Endodermal cell (in vitro differentiated cells): Measurements from ENCODE around the gene PDE3A. TPM values are rescaled to one million over a fixed set of nuclear protein-coding genes. Genes with fewer than 3 reads are reported as not detected.
A peak's percentile ranks its signal among the peaks of the same experiment; 100 is the strongest.

Experiments
- DNase-seq: peaks from one replicate; pipeline ENCODE4 v3.0.0-alpha.2; 2017
- H3K27ac ChIP-seq: 2 replicates; pipeline ENCODE4 v1.5.1; 2013; ENCODE audit warnings: mild to moderate bottlenecking, low read depth, low read length, moderate library complexity
- H3K27me3 ChIP-seq: 2 replicates; pipeline ENCODE4 v1.6.1; 2013; ENCODE audit warnings: mild to moderate bottlenecking, low read length, moderate library complexity; ENCODE audit not compliant: insufficient read depth, control insufficient read depth, poor library complexity, severe bottlenecking
- H3K36me3 ChIP-seq: 2 replicates; pipeline ENCODE4 v1.7.0; 2013; ENCODE audit warnings: mild to moderate bottlenecking, low read length, moderate library complexity; ENCODE audit not compliant: control insufficient read depth, insufficient read depth
- H3K4me1 ChIP-seq: one replicate; pipeline ENCODE4 v1.7.0; 2013; ENCODE audit warnings: low read length; ENCODE audit not compliant: control insufficient read depth, insufficient read depth
- H3K4me3 ChIP-seq: 2 replicates; pipeline ENCODE4 v1.5.1; 2013; ENCODE audit warnings: mild to moderate bottlenecking, low read length, moderate library complexity
- H3K9ac ChIP-seq: 2 replicates; pipeline ENCODE4 v1.6.1; 2013; ENCODE audit warnings: mild to moderate bottlenecking, low read length, moderate library complexity; ENCODE audit not compliant: poor library complexity, severe bottlenecking; ENCODE audit errors: extremely low read depth
- H3K9me3 ChIP-seq: 2 replicates; pipeline ENCODE4 v1.6.1; 2013; ENCODE audit warnings: mild to moderate bottlenecking, low read length, moderate library complexity; ENCODE audit not compliant: control insufficient read depth
- H3K27ac Mint-ChIP-seq: 2 replicates; pipeline ENCODE4 v1.8.0; 2020; ENCODE audit warnings: mixed read lengths
- H3K27me3 Mint-ChIP-seq: 2 replicates; pipeline ENCODE4 v1.8.0; 2021; ENCODE audit warnings: mild to moderate bottlenecking, mixed read lengths; ENCODE audit not compliant: insufficient read depth
- H3K36me3 Mint-ChIP-seq: 2 replicates; pipeline ENCODE4 v1.8.0; 2020; ENCODE audit warnings: low read depth, mixed read lengths
- H3K4me1 Mint-ChIP-seq: 2 replicates; pipeline ENCODE4 v1.8.0; 2020; ENCODE audit warnings: mixed read lengths
- H3K4me3 Mint-ChIP-seq: 2 replicates; pipeline ENCODE4 v1.8.0; 2020; ENCODE audit warnings: mild to moderate bottlenecking, moderate library complexity, mixed read lengths
- H3K9me3 Mint-ChIP-seq: 2 replicates; pipeline ENCODE4 v1.8.0; 2020; ENCODE audit warnings: mild to moderate bottlenecking, mixed read lengths
- WGBS, 2 experiments: methylation state at CpG; one replicate each; pipeline versions ENCODE4 v1.1.5 to v1.1.7; 2013; ENCODE audit warnings: missing lambda C conversion rate in 2 of 2, mixed read lengths in 1 of 2; ENCODE audit not compliant: insufficient coverage in 1 of 2, insufficient read length in 1 of 2; 5-methylcytosine and 5-hydroxymethylcytosine counted together
- total RNA-seq, 2 donors: library from RNA; stranded (reverse); fragmentation: NEBNext Ultra II Directional in 1 of 2; extraction: Animal tissue kit (Norgen Biotek cat#: 25700) in 1 of 2; gene quantifications; 2 replicates in 1 of 2; 3 replicates in 1 of 2; pipeline ENCODE4 v1.2.1, GENCODE V29; 2021
- TF ChIP-seq, protein P1 (sequence below): fragments of 200-600 bp; sonication (generic); conservative IDR thresholded peaks from 2 replicates; pipeline ENCODE4 v1.5.0; 2021; ENCODE audit warnings: antibody characterized with exemption, mild to moderate bottlenecking

Gene PDE3A
- total RNA-seq, 2 donors from 2014 or later = 0.62 to 1.8 TPM

DNA sequence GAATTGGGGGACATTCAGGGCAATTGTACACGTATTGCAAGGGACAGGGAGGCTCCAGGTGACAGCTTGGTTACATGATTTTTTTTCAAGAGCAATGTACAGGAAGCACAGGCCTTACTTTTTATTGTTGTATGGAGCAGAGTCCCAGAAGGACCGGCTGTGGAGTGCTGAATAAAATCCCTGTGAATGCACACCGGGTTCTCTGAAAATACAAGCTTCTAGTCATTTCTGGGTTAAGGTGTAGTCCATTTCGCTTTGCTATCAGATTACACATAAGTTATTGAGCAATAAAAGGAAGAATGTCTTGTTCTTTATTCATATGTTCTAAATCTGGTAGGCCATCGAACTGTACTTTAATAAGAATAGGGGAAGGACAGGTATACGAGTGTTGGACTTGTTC is 52.2 kb downstream of the PDE3A start:
- Mint-ChIP-seq H3K4me1 (peaks cover 11% of the 10 kb centered on the region), H3K9me3 (no peaks in the 10 kb centered on the region), H3K4me3 (no peak overlapping the region), H3K36me3 (no peaks in the 10 kb centered on the region), H3K27me3 (no peaks in the 10 kb centered on the region), H3K27ac (no peak overlapping the region)
- no peaks in the 10 kb centered on the region for H3K4me1 ChIP-seq
- 95 to 96% methylated on average over 5 to 6 of the region's 6 CpGs for WGBS, 2 experiments
- H3K9ac ChIP-seq = no peak overlapping the region
- H3K36me3 ChIP-seq = no peaks in the 10 kb centered on the region
- H3K4me3 ChIP-seq = no peak overlapping the region
- H3K9me3 ChIP-seq = no peaks in the 10 kb centered on the region
- H3K27me3 ChIP-seq = no peaks in the 10 kb centered on the region
- no peak for DNase-seq
- TF ChIP-seq, protein P1, sequence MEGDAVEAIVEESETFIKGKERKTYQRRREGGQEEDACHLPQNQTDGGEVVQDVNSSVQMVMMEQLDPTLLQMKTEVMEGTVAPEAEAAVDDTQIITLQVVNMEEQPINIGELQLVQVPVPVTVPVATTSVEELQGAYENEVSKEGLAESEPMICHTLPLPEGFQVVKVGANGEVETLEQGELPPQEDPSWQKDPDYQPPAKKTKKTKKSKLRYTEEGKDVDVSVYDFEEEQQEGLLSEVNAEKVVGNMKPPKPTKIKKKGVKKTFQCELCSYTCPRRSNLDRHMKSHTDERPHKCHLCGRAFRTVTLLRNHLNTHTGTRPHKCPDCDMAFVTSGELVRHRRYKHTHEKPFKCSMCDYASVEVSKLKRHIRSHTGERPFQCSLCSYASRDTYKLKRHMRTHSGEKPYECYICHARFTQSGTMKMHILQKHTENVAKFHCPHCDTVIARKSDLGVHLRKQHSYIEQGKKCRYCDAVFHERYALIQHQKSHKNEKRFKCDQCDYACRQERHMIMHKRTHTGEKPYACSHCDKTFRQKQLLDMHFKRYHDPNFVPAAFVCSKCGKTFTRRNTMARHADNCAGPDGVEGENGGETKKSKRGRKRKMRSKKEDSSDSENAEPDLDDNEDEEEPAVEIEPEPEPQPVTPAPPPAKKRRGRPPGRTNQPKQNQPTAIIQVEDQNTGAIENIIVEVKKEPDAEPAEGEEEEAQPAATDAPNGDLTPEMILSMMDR = no peak
- no peak overlapping the region for H3K27ac ChIP-seq

DNA sequence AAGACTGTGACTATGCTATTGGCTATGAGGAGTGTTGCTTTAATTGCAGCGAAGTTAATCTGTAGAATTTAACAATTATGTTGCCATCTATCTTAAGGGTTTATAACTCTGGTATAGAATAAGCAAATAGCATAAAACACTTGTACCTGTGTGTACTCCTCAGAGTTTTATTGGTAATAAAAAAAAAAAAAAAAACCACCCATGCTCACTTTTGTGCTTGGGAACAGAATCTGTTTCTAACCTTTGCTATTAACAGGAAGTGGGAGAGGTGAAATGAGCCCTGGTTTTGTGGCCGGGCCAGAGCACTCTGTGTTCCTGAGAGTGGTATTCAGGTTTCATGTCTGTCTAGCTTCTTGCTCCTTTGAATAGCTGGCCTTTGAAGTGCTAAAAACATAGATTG is 53.1 kb downstream of the PDE3A start:
- 73 to 86% methylated on average over 1 to 2 of the region's 2 CpGs for WGBS, 2 experiments
- Mint-ChIP-seq H3K9me3 (no peaks in the 10 kb centered on the region), H3K27me3 (no peaks in the 10 kb centered on the region), H3K27ac (peak overlapping the region; percentile 28), H3K4me1 (peaks cover 11% of the 10 kb centered on the region), H3K36me3 (no peaks in the 10 kb centered on the region), H3K4me3 (no peak overlapping the region)
- Histone ChIP-seq H3K27ac (no peak overlapping the region), H3K4me3 (no peak overlapping the region), H3K27me3 (no peaks in the 10 kb centered on the region), H3K9ac (no peak overlapping the region), H3K36me3 (no peaks in the 10 kb centered on the region), H3K4me1 (no peaks in the 10 kb centered on the region), H3K9me3 (no peaks in the 10 kb centered on the region)
- DNase-seq = peak; percentile 39
- TF ChIP-seq, protein P1 = no peak

DNA sequence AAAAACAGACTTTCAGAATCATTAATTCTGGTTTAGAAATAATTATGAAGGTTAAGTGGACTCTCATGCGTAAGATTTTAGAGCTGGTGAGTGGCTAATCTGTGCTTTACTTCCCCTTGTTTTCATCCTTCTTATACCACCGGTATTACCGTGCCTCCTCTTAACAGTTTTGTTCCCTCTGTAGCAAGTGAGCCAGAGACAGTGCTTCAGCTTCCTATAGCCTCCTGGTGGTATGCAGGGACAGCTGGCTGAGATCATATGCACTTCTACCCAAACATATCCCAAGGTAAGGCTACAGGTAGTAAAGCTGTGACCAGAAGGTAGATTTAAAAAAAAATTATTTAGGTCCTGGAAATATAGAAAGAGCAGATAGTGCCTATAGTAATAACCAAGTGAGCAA is 55.2 kb downstream of the PDE3A start:
- Mint-ChIP-seq H3K27me3 (no peaks in the 10 kb centered on the region), H3K4me3 (no peak overlapping the region), H3K36me3 (no peaks in the 10 kb centered on the region), H3K27ac (peak overlapping the region; percentile 3), H3K9me3 (no peaks in the 10 kb centered on the region), H3K4me1 (peaks cover 11% of the 10 kb centered on the region)
- Histone ChIP-seq H3K4me1 (no peaks in the 10 kb centered on the region), H3K27ac (no peak overlapping the region), H3K27me3 (no peaks in the 10 kb centered on the region), H3K36me3 (no peaks in the 10 kb centered on the region), H3K9me3 (no peaks in the 10 kb centered on the region), H3K9ac (no peak overlapping the region), H3K4me3 (no peak overlapping the region)
- peak; percentile 60 for DNase-seq
- WGBS, 2 experiments = 60% methylated on average over 3 of the region's 3 CpGs; no CpG with 5 or more reads in 1 of the 2 experiments
- TF ChIP-seq, protein P1 = peak; percentile 76
